GM18517 (cell line): ENCODE data around the gene CMTM2.
A peak's percentile ranks its signal among the peaks of the same experiment; 100 is the strongest.
"Not testable (repeated sequence)": the region's sequence is repeated elsewhere in the genome, so short reads cannot be mapped to it uniquely, and the experiment has no call there.

Source experiments
- ATAC-seq: cut with Tn5 transposase; IDR thresholded peaks from one replicate; pipeline ENCODE4 v1.9.1; 2021; ENCODE audit warnings: mild to moderate bottlenecking, moderate library complexity; ENCODE audit not compliant: unreplicated experiment

The CMTM2 gene

GRCh38 chr16:66581246-66581952, 2.1 kb downstream of the CMTM2 start:
- no peak for ATAC-seq

GRCh38 chr16:66585481-66586239, 6.4 kb downstream of the CMTM2 start:
- ATAC-seq = no peak

- ATAC-seq = no peak
Observed at GRCh38 chr16:66587881-66588600, 8.8 kb downstream of the CMTM2 start.

- ATAC-seq = peak; percentile 71
Observed at GRCh38 chr16:66588981-66589713, 9.9 kb downstream of the CMTM2 start.

- ATAC-seq = peak; percentile 59
Observed at GRCh38 chr16:66590322-66590721, 11.1 kb downstream of the CMTM2 start.

GRCh38 chr16:66591018-66591417, 11.8 kb downstream of the CMTM2 start:
- no peak for ATAC-seq

GRCh38 chr16:66592241-66592640, 13.0 kb downstream of the CMTM2 start:
- ATAC-seq = no peak

- no peak for ATAC-seq
Observed at GRCh38 chr16:66592814-66593213, 13.6 kb downstream of the CMTM2 start.

GRCh38 chr16:66594739-66595138, 15.5 kb downstream of the CMTM2 start:
- no peak for ATAC-seq

GRCh38 chr16:66596559-66596958, 17.3 kb downstream of the CMTM2 start:
- ATAC-seq = not testable (repeated sequence)

GRCh38 chr16:66596986-66597848, 18.0 kb downstream of the CMTM2 start:
- ATAC-seq = no peak

- ATAC-seq = no peak
Observed at GRCh38 chr16:66598111-66598510, 18.8 kb downstream of the CMTM2 start.

GRCh38 chr16:66599726-66600125, 20.5 kb downstream of the CMTM2 start:
- no peak for ATAC-seq

- ATAC-seq = no peak
Observed at GRCh38 chr16:66600477-66600876, 21.2 kb downstream of the CMTM2 start.

- no peak for ATAC-seq
Observed at GRCh38 chr16:66601471-66601870, 22.2 kb downstream of the CMTM2 start.

- ATAC-seq = no peak
Observed at GRCh38 chr16:66603537-66604375, 24.5 kb downstream of the CMTM2 start.

GRCh38 chr16:66604376-66605176, 25.3 kb downstream of the CMTM2 start, which contains the start of gene CMTM3:
Gene CMTM3, plus strand, starts transcription at chr16:66604704. Its CDS starts 102 bp downstream, at chr16:66604806.
- ATAC-seq = peak; percentile 47
